Fibroblast of lung (primary cell): ENCODE results near the gene KAZALD1.

Source experiments
- CTCF ChIP-seq, 2 donors: IDR thresholded peaks in 1 of 2; conservative IDR thresholded peaks in 1 of 2; 1 replicate in 1 of 2; 2 replicates in 1 of 2; pipeline ENCODE4 v1.5.1; 2011 to 2012; ENCODE audit warnings: low read length in 2 of 2, control low read depth in 1 of 2, inconsistent platforms in 1 of 2, low read depth in 1 of 2, mild to moderate bottlenecking in 1 of 2
- EZH2 ChIP-seq: IDR thresholded peaks from 2 replicates; pipeline ENCODE4 v1.5.1; 2012; ENCODE audit warnings: low read length, control low read depth, mild to moderate bottlenecking; ENCODE audit errors: missing control alignments

DNA sequence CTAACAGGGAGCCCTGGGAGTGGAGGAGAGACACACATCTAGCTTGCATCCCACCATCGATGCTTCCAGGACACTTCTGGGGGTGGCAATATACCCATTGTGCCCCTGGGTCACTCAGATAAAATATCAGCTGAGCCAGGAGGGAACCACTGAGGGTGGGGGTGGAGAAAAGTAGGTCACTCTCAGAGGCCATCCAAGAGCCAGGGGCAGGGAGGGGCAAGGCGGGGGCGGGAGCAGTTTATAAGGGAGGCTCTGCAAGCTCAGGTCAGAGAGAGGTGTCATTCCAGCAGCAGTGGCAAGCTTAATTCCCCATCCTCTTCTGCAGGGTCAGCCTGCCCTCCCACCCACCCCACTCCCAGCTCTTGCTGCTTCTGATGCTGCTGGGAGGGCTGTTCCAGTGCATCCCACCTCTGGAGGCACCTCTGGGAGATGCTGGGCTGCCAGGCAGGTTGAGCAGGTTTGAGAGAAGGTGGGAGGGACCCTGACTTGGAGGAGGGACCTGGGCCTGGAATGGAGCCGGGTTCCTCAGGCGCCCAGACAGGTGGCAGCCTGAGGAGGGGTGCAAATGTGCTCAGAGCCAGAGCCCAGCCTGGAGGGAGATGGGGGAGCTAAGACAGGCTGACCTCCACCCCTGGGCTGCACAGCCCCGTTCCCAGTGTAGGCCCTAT lies 49.2 kb downstream of the KAZALD1 start:
- TF ChIP-seq CTCF (conservative IDR thresholded peaks at IDR 0.05 in 1 of 2, IDR thresholded peaks at IDR 0.05 in 1 of 2; ENCODE audit: low read depth in 1 of 2, low read length in 2 of 2) (no peak), EZH2 (no peak)
